Esophagus mucosa (tissue), 1 donor: ENCODE data around the gene HSPB6. TPM values are rescaled to one million over a fixed set of nuclear protein-coding genes. Genes with fewer than 3 reads are reported as not detected.

Source experiments
- ATAC-seq: fragments of 200-7000 bp; cut with Tn5 transposase; one replicate; pipeline ENCODE4 v1.9.1; 2020
- total RNA-seq: library from RNA; stranded (reverse); gene quantifications from one replicate; pipeline ENCODE4 v1.2.4, GENCODE V29; 2023
- donor health status: DM: yes; HTN: yes; CAD: no.

Gene HSPB6
- total RNA-seq, 1 donor from 2014 or later: 2.6 TPM

GRCh38 chr19:35764432-35765315 lies 7.8 kb upstream of the HSPB6 start:
- ATAC-seq: no peak

DNA sequence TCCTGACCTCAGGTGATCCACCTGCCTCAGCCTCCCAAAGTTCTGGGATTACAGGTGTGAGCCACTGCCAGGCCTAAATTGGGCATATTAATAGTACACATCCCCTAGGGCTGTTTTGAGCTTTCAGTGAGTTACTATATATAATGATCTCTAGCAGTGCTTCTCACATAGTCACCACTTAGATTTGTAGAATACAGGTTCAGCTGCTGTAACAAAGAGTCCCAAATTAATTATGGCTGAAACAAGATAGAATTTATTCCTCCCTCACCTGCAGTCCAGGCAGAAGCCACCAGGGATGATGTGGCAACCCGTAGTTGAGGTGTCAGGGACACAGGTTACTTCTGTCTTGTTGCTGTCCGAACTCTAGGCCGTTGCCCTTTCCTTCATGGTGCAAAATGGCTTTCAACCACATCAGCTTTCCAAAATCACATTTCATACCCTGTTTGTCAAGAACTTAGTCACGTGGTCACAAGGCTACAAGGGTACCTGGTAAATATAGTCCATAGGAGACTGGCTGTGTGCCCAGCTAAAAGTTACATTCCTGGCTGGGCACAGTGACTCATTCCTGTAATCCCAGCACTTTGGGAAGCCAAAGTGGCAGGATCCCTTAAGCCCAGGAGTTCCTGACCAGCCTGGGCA lies 4.0 kb upstream of the HSPB6 start:
- no peak for ATAC-seq

DNA sequence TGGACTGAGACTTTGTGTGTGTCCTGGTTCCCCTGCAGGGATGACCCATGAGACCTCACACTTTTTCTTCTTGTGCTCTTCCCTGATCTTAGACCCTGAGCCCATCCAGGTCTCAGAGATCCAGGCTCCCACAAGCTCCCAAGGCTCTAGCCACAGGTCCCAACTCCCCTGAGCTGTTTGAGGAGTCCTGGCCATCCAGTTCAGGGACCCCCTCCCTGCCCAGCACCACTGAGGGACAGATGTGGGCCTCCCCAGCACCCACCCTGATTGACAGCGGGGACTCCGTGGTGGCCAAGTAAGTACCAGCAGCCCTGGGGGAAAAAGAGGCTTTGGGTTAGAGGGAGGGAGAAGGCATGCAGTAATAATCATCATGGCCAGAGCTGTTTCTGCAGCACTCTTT lies 2.9 kb upstream of the HSPB6 start:
- ATAC-seq: no peak

DNA sequence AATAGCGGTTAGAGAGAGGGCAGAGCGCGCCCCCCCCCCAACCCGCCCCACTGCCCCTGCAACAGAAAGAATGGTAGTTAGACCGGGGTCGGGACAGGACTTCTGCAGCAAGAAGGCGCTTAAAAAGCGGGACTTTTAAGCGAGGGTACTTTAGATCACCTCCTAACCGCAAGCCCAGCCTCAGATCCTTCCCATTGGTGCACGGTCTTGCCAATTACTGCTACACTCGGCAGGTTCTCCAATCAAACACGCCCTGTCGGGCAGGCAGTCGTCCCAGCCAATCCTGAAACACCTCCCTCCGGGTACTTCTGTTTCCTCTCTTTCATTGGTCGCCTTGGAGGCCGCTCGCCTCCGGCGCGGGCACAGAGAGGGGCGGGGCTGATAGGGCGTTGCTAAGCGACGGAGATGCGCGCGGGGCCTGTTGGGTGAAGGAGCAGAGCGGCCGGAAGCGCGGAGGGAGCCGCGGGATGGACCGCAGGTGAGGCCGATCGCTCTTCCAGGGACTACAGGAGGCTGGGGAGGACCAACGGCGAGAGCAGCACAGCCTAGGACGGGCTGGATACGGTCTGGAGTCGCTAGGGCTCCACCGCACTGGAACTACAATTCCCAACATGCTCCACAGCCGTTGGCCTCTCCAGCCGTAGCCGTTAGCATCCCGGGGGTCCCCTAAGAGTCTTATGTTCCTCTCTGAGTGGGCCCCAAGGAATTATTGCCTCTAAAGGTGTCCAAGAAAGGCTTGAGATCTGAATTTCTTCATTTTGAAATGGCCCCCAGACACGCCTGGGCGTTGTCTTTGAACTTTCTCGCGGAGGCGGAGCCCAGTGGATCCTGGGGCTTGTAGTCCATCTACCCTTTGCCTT lies 1.1 kb upstream of the HSPB6 start, which contains the start of gene PROSER3:
TSS of gene PROSER3 (plus strand) at position 428 of the 860 bp plus-strand sequence. CDS start at position 468, 40 bp downstream.
- ATAC-seq: peak; percentile 95

- peak; percentile 14 for ATAC-seq
These were observed 461 bp upstream of the HSPB6 start for GRCh38 chr19:35757231-35757748.

DNA sequence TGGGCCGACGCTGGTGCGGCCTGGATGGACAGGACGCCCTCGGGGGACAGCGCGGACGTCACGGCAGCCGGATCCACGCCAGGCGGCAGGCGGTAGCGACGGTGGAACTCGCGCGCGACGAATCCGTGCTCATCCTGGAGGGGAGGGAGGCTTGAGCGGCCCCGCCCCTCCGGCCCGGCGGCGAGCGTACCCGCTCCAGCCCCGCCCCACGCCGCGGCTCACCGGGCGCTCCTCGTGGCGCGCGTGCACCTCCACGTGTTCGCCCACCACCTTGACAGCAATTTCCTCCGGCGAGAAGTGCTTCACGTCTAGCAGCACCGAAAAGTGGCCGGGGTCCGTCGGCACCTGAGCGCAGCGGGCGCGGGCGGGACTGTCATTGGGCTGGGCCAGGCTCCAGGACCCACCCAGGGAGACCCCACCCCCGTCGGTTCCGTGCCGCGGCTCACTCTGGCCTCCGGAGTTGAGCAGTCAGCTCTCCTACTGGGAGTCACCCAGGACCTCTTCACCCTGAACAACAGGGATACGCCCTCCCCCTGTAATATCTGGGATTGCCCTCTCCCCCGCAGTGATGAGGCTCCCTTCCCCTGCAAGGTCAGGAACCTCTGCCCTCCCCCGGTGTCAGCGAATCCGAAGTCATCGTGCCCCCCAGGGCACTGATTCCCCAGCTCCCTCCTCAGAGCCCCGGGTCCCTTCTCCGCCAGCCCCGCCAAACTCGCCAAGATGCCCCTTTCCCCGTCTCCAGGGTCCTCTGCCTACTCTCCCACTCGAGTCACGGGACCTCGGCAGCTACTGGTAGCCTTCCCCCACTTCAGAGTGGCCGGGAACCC lies 1.1 kb downstream of the HSPB6 start:
- peak; percentile 39 for ATAC-seq

GRCh38 chr19:35755131-35755549 lies 1.7 kb downstream of the HSPB6 start:
- ATAC-seq: no peak

DNA sequence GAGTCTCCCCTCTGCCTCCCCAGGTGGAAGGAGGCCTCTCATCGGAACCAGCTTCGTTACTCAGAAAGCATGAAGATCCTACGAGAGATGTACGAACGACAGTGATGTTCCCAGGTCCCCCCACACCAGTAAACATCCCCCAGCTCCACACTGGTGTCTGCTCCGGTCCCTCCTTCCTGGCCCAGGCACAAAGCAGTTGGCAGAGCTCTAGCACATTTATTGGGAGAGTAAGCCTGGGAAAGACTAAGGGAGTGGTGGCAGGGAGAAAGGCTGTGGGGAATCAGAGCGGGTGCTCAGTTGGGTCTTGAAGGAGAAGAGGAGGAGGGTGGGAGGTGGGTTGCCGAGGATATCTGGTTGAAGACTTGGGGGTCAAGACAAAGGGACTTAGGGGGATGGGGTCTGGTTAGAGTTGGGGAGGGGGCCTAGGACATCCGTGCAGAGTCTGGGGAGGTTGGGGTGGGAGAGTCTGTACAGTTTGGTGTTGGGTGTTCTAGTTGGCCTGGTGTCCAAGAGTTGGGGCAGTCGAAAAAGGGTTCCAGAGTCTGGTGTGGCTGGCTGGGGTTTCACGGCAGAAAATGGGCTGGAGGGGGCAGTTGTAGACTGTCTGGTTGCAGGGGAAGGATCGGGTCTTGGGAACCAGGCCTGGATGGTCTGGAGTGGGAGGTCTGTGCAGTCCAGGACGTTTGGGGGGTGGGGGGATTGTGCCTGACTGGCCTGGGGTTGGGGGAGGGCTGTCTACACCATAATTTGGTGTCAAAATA lies 2.3 kb downstream of the HSPB6 start:
- ATAC-seq: no peak

GRCh38 chr19:35753634-35754369 lies 3.0 kb downstream of the HSPB6 start:
- no peak for ATAC-seq

- no peak for ATAC-seq
These were observed 4.0 kb downstream of the HSPB6 start for GRCh38 chr19:35752746-35753350.

DNA sequence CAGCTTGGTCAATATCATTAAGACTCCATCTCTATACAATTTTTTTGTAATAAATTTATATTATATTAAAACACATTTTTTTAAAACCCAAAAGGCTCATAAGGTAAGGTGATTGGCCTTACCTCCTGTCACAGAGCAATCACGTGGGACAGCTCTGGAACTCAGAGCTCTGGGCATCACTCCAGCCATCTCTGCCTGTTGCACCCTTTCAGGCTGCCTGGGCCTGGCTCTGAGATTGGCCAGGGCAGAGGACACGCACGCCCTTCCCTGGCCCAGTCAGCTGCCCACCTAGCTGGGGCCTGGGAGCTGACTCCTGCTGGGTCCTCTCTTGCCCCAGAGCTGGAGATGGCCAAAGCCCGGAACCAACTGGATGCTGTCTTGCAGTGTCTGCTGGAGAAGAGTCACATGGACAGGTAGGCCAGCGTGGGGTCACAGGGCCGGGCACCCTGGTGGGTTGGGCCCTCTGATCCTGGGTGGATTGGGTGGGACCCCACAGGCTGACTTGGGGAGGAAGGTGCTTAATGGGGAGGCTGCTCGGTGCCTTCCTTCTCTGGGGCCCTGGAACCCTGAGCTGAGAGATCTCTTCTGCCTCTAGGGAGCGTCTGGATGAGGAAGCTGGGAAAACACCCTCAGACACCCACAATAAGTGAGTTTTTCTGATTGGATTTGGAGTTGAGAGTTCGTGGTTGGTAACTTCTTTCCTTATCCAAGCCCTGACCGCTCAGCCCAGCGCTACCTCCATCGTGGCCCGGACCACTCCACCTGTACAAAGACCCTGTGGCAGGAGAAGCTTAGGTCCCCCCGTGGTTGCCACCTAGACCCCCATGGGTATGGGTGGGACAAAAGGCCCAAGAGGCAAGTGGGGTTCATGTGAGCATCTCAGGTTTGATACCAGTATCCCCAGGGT lies 4.7 kb downstream of the HSPB6 start:
- no peak for ATAC-seq

GRCh38 chr19:35750167-35750566 lies 6.7 kb downstream of the HSPB6 start:
- no peak for ATAC-seq

GRCh38 chr19:35748106-35749020 lies 8.5 kb downstream of the HSPB6 start, which contains the start of gene LIN37:
Gene LIN37, plus strand, starts transcription at chr19:35748576. Its CDS starts 149 bp downstream, at chr19:35748725.
- ATAC-seq: peak; percentile 88

DNA sequence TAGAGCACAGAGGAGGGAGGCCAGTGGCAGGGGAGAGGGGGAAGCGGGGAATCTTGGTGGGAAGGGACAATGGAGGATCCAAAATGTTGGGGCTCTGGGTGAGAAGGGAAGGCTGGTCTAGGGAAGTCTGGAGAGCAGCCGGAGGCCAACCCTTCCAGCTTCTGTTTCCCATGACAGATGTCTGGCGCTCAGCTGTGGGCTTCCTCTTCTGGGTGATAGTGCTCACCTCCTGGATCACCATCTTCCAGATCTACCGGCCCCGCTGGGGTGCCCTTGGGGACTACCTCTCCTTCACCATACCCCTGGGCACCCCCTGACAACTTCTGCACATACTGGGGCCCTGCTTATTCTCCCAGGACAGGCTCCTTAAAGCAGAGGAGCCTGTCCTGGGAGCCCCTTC lies 10.3 kb downstream of the HSPB6 start:
- ATAC-seq: no peak

- no peak for ATAC-seq
These were observed 10.8 kb downstream of the HSPB6 start for GRCh38 chr19:35746087-35746462.

DNA sequence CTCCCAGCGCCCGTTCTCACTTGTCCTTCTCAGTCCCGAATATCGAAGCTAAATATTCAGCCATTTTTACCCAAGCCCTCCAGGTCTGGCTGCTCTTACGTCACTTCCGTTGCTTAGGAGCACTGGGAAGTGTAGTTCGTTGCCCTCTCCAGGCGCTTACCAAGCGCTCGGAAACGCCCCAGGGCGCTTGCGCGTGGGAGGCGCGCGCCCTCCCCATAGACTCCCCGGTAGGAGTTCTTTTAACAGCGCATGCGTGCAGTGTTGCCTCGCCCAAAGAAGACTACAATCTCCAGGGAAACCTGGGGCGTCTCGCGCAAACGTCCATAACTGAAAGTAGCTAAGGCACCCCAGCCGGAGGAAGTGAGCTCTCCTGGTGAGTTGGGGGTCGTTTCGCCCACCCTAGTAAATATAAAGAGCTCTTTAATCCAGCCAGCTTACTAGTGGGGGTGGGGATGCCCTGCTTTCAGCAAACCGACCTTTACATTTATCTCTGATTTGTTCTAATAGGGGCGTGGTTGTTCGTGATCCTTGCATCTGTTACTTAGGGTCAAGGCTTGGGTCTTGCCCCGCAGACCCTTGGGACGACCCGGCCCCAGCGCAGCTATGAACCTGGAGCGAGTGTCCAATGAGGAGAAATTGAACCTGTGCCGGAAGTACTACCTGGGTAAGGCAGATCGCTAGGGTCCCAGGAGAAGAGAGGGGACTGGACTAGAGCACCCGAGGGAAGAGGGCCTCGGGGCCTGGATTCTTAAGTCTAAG lies 11.3 kb downstream of the HSPB6 start, which contains the start of the genes PSENEN and U2AF1L4:
TSS of gene PSENEN (plus strand) at position 324 of the 759 bp plus-strand sequence. CDS start at position 604, 280 bp downstream.
TSS of gene U2AF1L4 (minus strand) at position 91 of the 759 bp plus-strand sequence. CDS start at position 64, 27 bp downstream.
- peak; percentile 82 for ATAC-seq
